HCT116 (cell line): Measurements from ENCODE around the gene ZFHX2. TPM values are rescaled to one million over a fixed set of nuclear protein-coding genes. Genes with fewer than 3 reads are reported as not detected.

Experiments
- ATAC-seq: fragments of 200-7000 bp; cut with Tn5 transposase; 2 replicates; pipeline ENCODE4 v1.9.1; 2020; ENCODE audit warnings: mild to moderate bottlenecking, moderate library complexity
- BruUV-seq: library from RNA; stranded (reverse); fragments of 400-500 nt; replicated peaks from 2 replicates; lab custom pipeline; 2021; lab: Mats Ljungman, UMichigan
- CTCF ChIA-PET: fragments of 300-600 bp; sonication (Branson Sonifier 250); formaldehyde crosslinking; loops from one replicate; lab custom pipeline; 2021; ENCODE audit warnings: antibody characterized with exemption; lab: Charles Lee
- POLR2A ChIA-PET: fragments of 300-600, 350-600 bp; sonication (Branson Sonifier 250); formaldehyde crosslinking; loops from one replicate; lab custom pipeline; 2021; ENCODE audit warnings: antibody characterized with exemption; lab: Charles Lee
- RAD21 ChIA-PET, 2 experiments: fragments of 300-600 bp; sonication (Branson Sonifier 250); formaldehyde crosslinking; loops; one replicate each; lab custom pipeline; 2023; ENCODE audit warnings: low total read pairs in 2 of 2; ENCODE audit not compliant: uncharacterized antibody in 2 of 2, unreplicated experiment in 2 of 2, low non-redundant PET in 1 of 2; lab: Charles Lee
- DNase-seq: peaks from one replicate; pipeline ENCODE4 v3.0.0-alpha.2; 2010; ENCODE audit warnings: low read depth, low spot score
- H2AFZ ChIP-seq: fragments of 200-600 bp; shearing (Covaris generic), sonication (generic); 2 replicates; pipeline ENCODE4 v1.6.1; 2017; ENCODE audit warnings: low read depth, mixed run types, mixed read lengths, antibody characterized with exemption, low read length; ENCODE audit not compliant: poor library complexity, severe bottlenecking
- H3K27ac ChIP-seq: 2 replicates; pipeline ENCODE4 v1.5.1; 2012; ENCODE audit warnings: low read depth, low read length
- H3K27me3 ChIP-seq: fragments of 200-600 bp; sonication (generic); 2 replicates; pipeline ENCODE4 v1.6.1; 2016; ENCODE audit warnings: mixed run types, low read length, mixed read lengths; ENCODE audit not compliant: insufficient read depth
- H3K36me3 ChIP-seq, 2 experiments: fragments of 200-500 bp in 1 of 2; fragments of 200-600 bp in 1 of 2; sonication (Bioruptor generic) in 1 of 2; sonication (generic) in 1 of 2; 2 replicates each; pipeline versions ENCODE4 v1.5.1 to v1.6.1; 2014 to 2016; ENCODE audit warnings: low read length in 2 of 2, inconsistent platforms in 1 of 2, mixed read lengths in 1 of 2, mixed run types in 1 of 2; ENCODE audit not compliant: insufficient read depth in 2 of 2, control insufficient read depth in 1 of 2
- H3K4me1 ChIP-seq, 2 experiments: fragments of 200-600 bp in 1 of 2; sonication (generic) in 1 of 2; 2 replicates each; pipeline versions ENCODE4 v1.5.1 to v1.6.1; 2012 to 2017; ENCODE audit warnings: low read length in 2 of 2, inconsistent platforms in 1 of 2, mild to moderate bottlenecking in 1 of 2, mixed read lengths in 1 of 2, mixed run types in 1 of 2, moderate library complexity in 1 of 2; ENCODE audit not compliant: insufficient read depth in 2 of 2, control insufficient read depth in 1 of 2
- H3K4me2 ChIP-seq: fragments of 200-600 bp; sonication (generic); 2 replicates; pipeline ENCODE4 v1.6.1; 2017; ENCODE audit warnings: mixed run types, low read length, mixed read lengths
- H3K4me3 ChIP-seq, 2 experiments: fragments of 200-600 bp in 1 of 2; sonication (generic) in 1 of 2; replicated peaks in 1 of 2; 2 replicates each; pipeline ENCODE4 v1.5.1; 2011 to 2016; ENCODE audit warnings: low read length in 2 of 2, control low read depth in 1 of 2, low read depth in 1 of 2, mild to moderate bottlenecking in 1 of 2, mixed read lengths in 1 of 2, mixed run types in 1 of 2
- H3K79me2 ChIP-seq: fragments of 200-600 bp; sonication (generic); 2 replicates; pipeline ENCODE4 v1.6.1; 2017; ENCODE audit warnings: mild to moderate bottlenecking, mixed run types, low read length, moderate library complexity, mixed read lengths; ENCODE audit not compliant: insufficient read depth
- H3K9ac ChIP-seq: fragments of 200-600 bp; sonication (generic); 2 replicates; pipeline ENCODE4 v1.6.1; 2016; ENCODE audit warnings: low read length, mixed read lengths
- H3K9me2 ChIP-seq: fragments of 200-600 bp; sonication (generic), shearing (Covaris generic); 2 replicates; pipeline ENCODE4 v1.6.1; 2017; ENCODE audit warnings: mixed run types, mild to moderate bottlenecking, moderate library complexity; ENCODE audit not compliant: insufficient read depth
- H3K9me3 ChIP-seq, 2 experiments: fragments of 200-500 bp in 1 of 2; fragments of 200-600 bp in 1 of 2; sonication (Bioruptor generic) in 1 of 2; sonication (generic) in 1 of 2; 2 replicates each; pipeline ENCODE4 v1.6.1; 2014 to 2017; ENCODE audit warnings: low read length in 2 of 2, mixed read lengths in 2 of 2, inconsistent platforms in 1 of 2, low read depth in 1 of 2, mild to moderate bottlenecking in 1 of 2, mixed run types in 1 of 2, moderate library complexity in 1 of 2; ENCODE audit not compliant: control insufficient read depth in 1 of 2, insufficient read depth in 1 of 2
- H4K20me1 ChIP-seq: fragments of 200-600 bp; sonication (generic), shearing (Covaris generic); 2 replicates; pipeline ENCODE4 v1.6.1; 2017; ENCODE audit warnings: mixed run types, mild to moderate bottlenecking, moderate library complexity; ENCODE audit not compliant: insufficient read depth
- EGR1 ChIP-seq: IDR thresholded peaks from 2 replicates; pipeline ENCODE4 v1.6.1; 2012; ENCODE audit warnings: low read depth
- ELF1 ChIP-seq: IDR thresholded peaks from 2 replicates; pipeline ENCODE4 v1.6.1; 2012; ENCODE audit warnings: low read depth, borderline replicate concordance
- EZH2 ChIP-seq: fragments of 200-600 bp; sonication (generic); IDR thresholded peaks from 2 replicates; pipeline ENCODE4 v1.6.1; 2017; ENCODE audit warnings: antibody characterized with exemption, mixed run types
- EZH2phosphoT487 ChIP-seq: fragments of 200-600 bp; IDR thresholded peaks from 2 replicates; pipeline ENCODE4 v1.6.1; 2018; ENCODE audit warnings: antibody characterized with exemption, borderline replicate concordance
- JUND ChIP-seq: IDR thresholded peaks from 2 replicates; pipeline ENCODE4 v1.6.1; 2012
- POLR2A ChIP-seq: IDR thresholded peaks from 2 replicates; pipeline ENCODE4 v1.7.0; 2011; ENCODE audit warnings: borderline replicate concordance; ENCODE audit not compliant: insufficient read depth, insufficient read length; ENCODE audit errors: extremely low read depth
- POLR2AphosphoS5 ChIP-seq: IDR thresholded peaks from 2 replicates; pipeline ENCODE4 v1.6.1; 2011; ENCODE audit warnings: mild to moderate bottlenecking, low read depth, low read length, moderate library complexity
- RAD21 ChIP-seq: IDR thresholded peaks from 2 replicates; pipeline ENCODE4 v1.6.1; 2012; ENCODE audit warnings: low read depth, mild to moderate bottlenecking
- SIN3A ChIP-seq: IDR thresholded peaks from 2 replicates; pipeline ENCODE4 v1.6.1; 2012; ENCODE audit warnings: low read depth
- SP1 ChIP-seq: IDR thresholded peaks from 2 replicates; pipeline ENCODE4 v1.6.1; 2012; ENCODE audit warnings: low read depth
- SRF ChIP-seq: IDR thresholded peaks from 2 replicates; pipeline ENCODE4 v1.6.1; 2012; ENCODE audit warnings: low read depth
- TCF7L2 ChIP-seq: IDR thresholded peaks from 2 replicates; pipeline ENCODE4 v1.7.0; 2011; ENCODE audit warnings: borderline replicate concordance, inconsistent platforms; ENCODE audit not compliant: insufficient read depth, insufficient read length; ENCODE audit errors: extremely low read depth
- YY1 ChIP-seq: IDR thresholded peaks from 2 replicates; pipeline ENCODE4 v1.6.1; 2011; ENCODE audit warnings: low read length, low read depth, moderate library complexity, mild to moderate bottlenecking; ENCODE audit not compliant: insufficient replicate concordance; ENCODE audit errors: extremely low read depth
- ZFX ChIP-seq: fragments of 450-650 bp; IDR thresholded peaks from 2 replicates; pipeline ENCODE4 v1.6.1; 2017
- ZNF274 ChIP-seq: fragments of 200-500 bp; sonication (Bioruptor generic); IDR thresholded peaks from 2 replicates; pipeline ENCODE4 v1.6.1; 2014; ENCODE audit warnings: mild to moderate bottlenecking, low read depth, low read length, inconsistent platforms
- intact Hi-C: fragments of 100-400 bp; cut with micrococcal nuclease; formaldehyde crosslinking; loops from 2 replicates; pipeline ENCODE4 v1.10.0; 2022
- total RNA-seq: library from RNA; stranded (reverse); gene quantifications from one replicate; pipeline ENCODE4 v1.2.1, GENCODE V29; 2021; ENCODE audit not compliant: unreplicated experiment
- TF ChIP-seq, protein P1 (sequence below): IDR thresholded peaks from 2 replicates; pipeline ENCODE4 v1.6.1; 2012
- TF ChIP-seq, protein P2 (sequence below): IDR thresholded peaks from 2 replicates; pipeline ENCODE4 v1.6.1; 2011; ENCODE audit warnings: mild to moderate bottlenecking, low read length, moderate library complexity; ENCODE audit not compliant: insufficient replicate concordance; ENCODE audit errors: extremely low read depth
- TF ChIP-seq, protein P3 (sequence below): IDR thresholded peaks from 2 replicates; pipeline ENCODE4 v1.6.1; 2012
- TF ChIP-seq, protein P4 (sequence below): IDR thresholded peaks from 2 replicates; pipeline ENCODE4 v1.6.1; 2012; ENCODE audit warnings: low read depth

Gene ZFHX2
- total RNA-seq, 1 experiment from 2014 or later: 3.6 TPM

DNA sequence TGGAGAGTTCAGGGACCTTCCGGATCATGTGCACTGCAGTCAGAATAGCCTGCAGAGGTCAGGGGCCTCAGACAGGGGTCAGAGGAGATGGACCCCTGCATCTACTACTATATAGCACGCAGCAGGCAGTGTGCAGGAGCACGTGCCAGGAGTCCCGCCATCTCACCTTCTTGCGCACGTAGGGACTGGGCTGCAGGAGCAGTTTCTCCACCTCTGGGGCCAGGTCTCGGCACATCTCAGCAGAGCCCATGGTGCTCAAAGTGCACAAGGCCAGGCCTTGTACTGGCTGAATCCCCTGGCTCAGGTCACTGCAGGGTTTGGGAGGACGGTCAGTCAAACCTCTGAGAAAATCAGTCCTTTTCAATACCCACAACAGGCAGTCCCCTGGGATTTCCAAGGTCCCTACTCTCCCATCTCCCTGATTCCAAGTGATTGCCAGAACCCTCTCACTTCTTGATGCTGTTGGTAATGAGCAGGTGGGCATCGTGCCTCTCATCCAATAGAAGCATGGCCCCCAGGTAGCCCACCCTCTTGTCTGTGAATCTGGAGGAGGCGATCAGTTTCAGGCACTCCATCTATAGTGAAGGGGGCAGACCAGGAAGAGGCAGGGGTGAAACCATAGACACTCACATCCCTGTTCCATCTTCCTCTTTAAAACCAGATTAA, 14.7 kb upstream of the ZFHX2 start:
- H3K27ac ChIP-seq: peak overlapping the region; percentile 86; the same call in 1 of the 2 replicates
- no peak for ATAC-seq
- intact Hi-C loops: no loop called here

More for the DNA sequence above, 14.7 kb upstream of the ZFHX2 start:
- Histone ChIP-seq H3K9me2 (no peaks in the 10 kb centered on the region), H3K36me3 (peaks cover 9% of the 10 kb centered on the region in 2 experiments; a peak in 3 of 4 replicates), H4K20me1 (no peaks in the 10 kb centered on the region), H3K4me2 (peak overlapping the region; percentile 89), H3K9ac (peak overlapping the region; percentile 80), H2AFZ (no peak overlapping the region), H3K4me3 (peak overlapping the region; percentile 85 to 88), H3K9me3 (no peaks in the 10 kb centered on the region), H3K79me2 (peaks cover 10% of the 10 kb centered on the region; the same call in 1 of the 2 replicates), H3K4me1 (peaks cover 26 to 34% of the 10 kb centered on the region in 2 experiments), H3K27me3 (no peaks in the 10 kb centered on the region)
- TF ChIP-seq, protein P1, sequence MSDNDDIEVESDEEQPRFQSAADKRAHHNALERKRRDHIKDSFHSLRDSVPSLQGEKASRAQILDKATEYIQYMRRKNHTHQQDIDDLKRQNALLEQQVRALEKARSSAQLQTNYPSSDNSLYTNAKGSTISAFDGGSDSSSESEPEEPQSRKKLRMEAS: no peak
- TF ChIP-seq EZH2phosphoT487: no peak
- TF ChIP-seq TCF7L2: no peak
- TF ChIP-seq EZH2: no peak
- TF ChIP-seq RAD21: no peak
- TF ChIP-seq, protein P2, sequence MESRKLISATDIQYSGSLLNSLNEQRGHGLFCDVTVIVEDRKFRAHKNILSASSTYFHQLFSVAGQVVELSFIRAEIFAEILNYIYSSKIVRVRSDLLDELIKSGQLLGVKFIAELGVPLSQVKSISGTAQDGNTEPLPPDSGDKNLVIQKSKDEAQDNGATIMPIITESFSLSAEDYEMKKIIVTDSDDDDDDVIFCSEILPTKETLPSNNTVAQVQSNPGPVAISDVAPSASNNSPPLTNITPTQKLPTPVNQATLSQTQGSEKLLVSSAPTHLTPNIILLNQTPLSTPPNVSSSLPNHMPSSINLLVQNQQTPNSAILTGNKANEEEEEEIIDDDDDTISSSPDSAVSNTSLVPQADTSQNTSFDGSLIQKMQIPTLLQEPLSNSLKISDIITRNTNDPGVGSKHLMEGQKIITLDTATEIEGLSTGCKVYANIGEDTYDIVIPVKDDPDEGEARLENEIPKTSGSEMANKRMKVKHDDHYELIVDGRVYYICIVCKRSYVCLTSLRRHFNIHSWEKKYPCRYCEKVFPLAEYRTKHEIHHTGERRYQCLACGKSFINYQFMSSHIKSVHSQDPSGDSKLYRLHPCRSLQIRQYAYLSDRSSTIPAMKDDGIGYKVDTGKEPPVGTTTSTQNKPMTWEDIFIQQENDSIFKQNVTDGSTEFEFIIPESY: no peak
- no peak for TF ChIP-seq SIN3A
- no peak for TF ChIP-seq ZNF274
- TF ChIP-seq SP1: no peak
- no peak for TF ChIP-seq EGR1
- TF ChIP-seq, protein P3, sequence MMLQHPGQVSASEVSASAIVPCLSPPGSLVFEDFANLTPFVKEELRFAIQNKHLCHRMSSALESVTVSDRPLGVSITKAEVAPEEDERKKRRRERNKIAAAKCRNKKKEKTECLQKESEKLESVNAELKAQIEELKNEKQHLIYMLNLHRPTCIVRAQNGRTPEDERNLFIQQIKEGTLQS: no peak
- TF ChIP-seq JUND: no peak
- TF ChIP-seq POLR2AphosphoS5: no peak
- TF ChIP-seq, protein P4, sequence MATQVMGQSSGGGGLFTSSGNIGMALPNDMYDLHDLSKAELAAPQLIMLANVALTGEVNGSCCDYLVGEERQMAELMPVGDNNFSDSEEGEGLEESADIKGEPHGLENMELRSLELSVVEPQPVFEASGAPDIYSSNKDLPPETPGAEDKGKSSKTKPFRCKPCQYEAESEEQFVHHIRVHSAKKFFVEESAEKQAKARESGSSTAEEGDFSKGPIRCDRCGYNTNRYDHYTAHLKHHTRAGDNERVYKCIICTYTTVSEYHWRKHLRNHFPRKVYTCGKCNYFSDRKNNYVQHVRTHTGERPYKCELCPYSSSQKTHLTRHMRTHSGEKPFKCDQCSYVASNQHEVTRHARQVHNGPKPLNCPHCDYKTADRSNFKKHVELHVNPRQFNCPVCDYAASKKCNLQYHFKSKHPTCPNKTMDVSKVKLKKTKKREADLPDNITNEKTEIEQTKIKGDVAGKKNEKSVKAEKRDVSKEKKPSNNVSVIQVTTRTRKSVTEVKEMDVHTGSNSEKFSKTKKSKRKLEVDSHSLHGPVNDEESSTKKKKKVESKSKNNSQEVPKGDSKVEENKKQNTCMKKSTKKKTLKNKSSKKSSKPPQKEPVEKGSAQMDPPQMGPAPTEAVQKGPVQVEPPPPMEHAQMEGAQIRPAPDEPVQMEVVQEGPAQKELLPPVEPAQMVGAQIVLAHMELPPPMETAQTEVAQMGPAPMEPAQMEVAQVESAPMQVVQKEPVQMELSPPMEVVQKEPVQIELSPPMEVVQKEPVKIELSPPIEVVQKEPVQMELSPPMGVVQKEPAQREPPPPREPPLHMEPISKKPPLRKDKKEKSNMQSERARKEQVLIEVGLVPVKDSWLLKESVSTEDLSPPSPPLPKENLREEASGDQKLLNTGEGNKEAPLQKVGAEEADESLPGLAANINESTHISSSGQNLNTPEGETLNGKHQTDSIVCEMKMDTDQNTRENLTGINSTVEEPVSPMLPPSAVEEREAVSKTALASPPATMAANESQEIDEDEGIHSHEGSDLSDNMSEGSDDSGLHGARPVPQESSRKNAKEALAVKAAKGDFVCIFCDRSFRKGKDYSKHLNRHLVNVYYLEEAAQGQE: no peak
- no peak for TF ChIP-seq ELF1
- TF ChIP-seq YY1: no peak
- TF ChIP-seq SRF: no peak
- no peak for TF ChIP-seq POLR2A
- TF ChIP-seq ZFX: no peak
- DNase-seq: no peak
- no TSS peak for BruUV-seq
- ChIA-PET POLR2A (interaction anchor here (0.7 to 1.2 kb wide), 2 partner anchors 11 to 22 kb away, joined by 3 to 6 read pairs; no protein-coding TSS in a partner anchor), RAD21 (no interaction called here), CTCF (interaction anchor here (1.1 to 3.6 kb wide), 2 partner anchors 22 to 344 kb away, joined by 3 to 13 read pairs; no protein-coding TSS in a partner anchor)
